ENCODE measurements around the gene RYR3.
"Not testable (repeated sequence)": the region's sequence is repeated elsewhere in the genome, so short reads cannot be mapped to it uniquely, and the experiment has no call there.

Gene RYR3

GRCh38 chr15:33598382-33598781 is 287.6 kb downstream of the RYR3 start:
- DNase-seq = not testable (repeated sequence)

DNA sequence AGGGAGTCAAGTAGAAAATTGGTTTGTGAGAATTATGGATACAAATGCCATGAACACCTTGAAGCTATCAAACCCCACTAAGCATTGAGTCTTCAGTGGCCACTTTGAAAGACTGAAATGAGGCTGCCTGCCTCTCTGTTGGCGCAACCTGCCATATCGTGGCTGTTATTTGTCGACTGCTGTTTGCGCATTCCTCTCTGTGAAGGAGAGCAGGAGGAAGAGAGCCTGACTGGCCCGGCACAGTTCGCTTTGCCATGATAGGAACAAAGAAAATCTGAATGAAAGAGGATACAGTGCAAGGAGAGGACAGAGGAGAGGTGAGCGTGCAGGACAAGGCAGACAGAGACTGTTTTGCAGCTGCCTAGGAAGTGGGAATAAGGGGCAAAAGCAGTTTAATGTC is 289.4 kb downstream of the RYR3 start:
- DNase-seq = no peak

DNA sequence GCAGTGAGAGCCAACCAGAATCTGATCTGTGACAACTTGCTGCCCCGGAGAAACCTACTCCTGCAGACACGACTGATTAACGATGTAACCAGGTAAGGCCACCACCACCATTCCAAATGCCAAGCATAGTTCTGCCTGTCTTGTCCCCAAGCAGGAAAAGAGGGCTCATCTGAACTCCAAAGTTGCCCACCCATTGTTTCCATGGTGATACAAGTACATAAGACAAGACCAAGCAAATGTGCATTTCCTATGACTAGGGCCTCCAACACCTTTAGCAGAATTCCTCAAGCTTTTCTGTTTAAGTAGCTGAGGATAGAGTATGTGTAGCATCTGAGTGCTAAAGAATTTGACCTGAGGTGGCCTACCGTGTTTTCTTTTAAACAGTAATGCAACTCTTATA is 290.7 kb downstream of the RYR3 start:
- DNase-seq = no peak

DNA sequence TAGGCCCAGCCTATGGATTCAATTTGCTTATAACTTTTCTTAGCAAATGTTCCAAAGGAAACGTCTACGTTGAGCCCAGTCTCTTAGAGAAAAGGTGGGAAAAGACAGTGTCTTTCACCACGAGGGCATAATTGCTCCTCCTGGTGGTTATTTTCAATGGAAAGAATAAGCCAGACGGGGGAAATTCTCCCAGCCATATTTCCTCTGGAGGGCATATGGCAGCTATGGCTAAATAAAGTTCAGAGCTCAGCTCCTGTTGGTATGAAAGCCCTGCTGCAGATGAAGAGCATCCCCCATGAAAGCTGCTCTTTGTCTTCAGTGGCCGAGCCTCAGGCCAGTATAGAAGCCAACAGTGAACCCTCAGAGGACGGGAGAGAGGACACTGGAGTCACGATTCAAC is 297.9 kb downstream of the RYR3 start:
- DNase-seq = no peak

- DNase-seq = no peak
Measured at GRCh38 chr15:33612721-33613304, 302.0 kb downstream of the RYR3 start.

- DNase-seq = no peak
Measured at GRCh38 chr15:33616475-33616874, 305.7 kb downstream of the RYR3 start.

GRCh38 chr15:33618350-33618749 is 307.6 kb downstream of the RYR3 start:
- DNase-seq = no peak

DNA sequence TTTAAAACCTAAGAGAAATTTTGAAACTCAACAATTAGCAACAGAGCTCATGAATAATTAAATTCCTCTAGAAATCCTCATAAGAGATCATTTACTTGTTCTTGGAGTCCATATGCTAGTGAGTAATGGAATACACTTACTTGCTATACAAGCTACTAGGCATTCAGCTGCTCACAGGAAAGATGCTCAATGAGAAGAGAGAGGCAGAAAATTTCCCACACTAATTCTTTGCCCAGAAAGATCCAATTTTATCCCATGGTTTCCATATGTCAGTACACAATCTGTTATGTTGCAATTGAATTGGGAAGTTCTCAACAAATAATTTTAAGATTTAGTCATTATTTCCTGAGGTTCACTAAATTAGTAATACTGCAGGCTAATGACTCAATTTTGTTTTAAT is 310.4 kb downstream of the RYR3 start:
- DNase-seq = no peak

DNA sequence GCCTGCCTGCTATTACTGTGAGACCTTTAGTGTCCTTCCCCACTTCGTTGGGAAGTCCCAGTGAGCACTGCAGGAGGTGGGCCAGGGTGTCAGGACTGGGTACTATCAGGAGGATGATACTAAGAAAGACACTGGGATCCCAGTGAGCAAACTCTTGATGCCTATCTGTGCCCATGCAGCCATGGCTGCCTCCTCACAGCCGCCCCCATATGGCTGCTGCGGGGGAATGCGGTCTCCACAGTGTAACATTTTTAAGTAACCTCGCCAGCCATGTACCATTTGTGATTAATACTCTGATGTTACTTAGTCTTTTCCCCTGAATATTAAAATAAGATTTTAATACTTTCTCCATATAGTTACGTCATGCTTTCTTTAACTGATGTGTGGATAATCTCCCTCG is 312.2 kb downstream of the RYR3 start:
- DNase-seq = no peak

DNA sequence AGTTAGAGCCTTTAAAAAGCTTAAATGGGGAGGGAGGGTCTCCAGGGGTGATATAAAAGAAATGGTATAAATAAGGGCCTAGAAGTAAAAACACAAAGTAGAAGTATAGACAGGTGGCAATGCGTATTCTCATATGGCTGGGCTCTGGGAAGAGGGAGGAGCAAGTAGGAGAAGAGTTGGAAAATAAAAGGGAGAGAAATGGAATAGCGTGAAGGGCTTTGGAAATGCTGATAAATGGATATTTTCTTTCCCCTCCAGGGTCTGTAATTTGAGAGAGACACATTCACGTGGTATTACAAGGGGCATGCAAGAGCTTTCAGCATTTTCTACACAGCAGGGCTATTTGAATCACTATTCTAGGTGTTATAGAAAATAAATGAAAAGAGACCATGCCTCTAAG is 313.7 kb downstream of the RYR3 start:
- DNase-seq = no peak

DNA sequence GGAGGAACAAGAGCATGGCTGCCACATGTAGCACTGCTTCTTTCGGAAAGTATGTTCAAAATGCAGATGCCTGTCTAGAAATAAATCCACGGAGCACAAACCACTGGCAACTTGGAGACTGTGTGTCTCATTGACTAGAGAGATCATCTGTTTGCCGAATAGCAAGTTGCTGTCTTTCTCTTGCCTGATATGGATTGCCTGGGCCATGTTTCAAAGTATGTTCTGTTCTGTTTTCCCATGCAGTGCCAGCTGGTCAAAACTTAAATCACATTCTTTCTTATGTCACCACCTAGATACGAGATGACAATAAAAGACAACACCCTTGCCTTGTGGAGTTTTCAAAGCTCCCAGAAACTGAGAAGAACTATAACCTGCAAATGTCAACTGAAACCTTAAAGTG is 318.9 kb downstream of the RYR3 start:
- no peak for DNase-seq

DNA sequence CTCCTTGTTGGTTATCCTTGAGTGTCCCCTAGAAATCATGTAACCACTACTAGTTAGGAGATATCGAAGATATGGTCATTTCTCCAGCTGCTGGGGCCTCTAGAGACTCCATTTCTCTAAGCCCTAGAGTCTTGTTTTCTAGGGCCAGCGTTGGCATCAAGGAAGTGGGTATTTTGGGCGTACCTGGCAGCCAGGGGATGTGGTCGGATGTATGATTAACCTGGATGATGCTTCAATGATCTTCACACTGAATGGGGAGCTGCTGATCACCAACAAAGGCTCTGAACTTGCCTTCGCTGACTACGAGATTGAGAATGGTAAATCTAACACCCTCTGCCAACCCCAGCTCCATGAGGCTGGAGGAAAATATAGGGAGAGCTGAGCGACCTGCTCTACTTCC is 325.5 kb downstream of the RYR3 start:
- DNase-seq = no peak

DNA sequence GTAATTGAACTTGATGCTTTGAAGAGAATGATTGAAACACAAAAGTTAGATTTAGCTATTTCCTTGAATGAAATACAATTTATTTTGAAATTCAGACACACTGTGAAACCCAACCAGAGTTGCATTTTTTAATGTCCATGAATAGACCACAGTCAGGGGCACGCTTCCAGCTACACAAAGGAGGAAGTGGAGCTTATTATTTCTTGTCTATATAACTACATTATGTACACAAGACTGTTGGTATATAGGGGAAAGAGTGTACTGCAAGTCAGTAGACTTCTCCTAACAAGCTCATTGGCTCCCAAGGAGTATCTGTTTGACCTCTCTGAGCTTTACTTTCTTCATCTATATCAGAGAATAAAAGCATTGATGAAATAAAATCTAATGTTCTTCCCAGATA is 326.2 kb downstream of the RYR3 start:
- no peak for DNase-seq

DNA sequence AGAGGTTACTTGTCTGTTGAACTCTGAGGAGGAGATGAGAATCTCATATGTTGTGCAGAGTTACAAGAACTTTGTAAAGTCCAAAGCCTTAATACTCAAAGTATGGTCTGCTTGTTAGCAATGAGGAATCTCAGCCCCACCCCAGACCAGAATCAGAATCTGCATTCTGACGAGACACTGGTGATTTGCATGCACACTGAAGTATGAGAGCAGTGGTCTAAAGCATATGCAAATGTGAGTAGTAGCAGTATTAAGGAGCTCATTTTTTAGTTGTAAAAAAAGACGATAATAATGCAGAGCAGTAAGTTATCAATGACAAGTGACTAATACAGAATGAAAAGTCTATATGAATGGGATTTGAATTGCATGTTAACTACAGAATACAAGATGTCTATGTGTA is 327.7 kb downstream of the RYR3 start:
- no peak for DNase-seq

DNA sequence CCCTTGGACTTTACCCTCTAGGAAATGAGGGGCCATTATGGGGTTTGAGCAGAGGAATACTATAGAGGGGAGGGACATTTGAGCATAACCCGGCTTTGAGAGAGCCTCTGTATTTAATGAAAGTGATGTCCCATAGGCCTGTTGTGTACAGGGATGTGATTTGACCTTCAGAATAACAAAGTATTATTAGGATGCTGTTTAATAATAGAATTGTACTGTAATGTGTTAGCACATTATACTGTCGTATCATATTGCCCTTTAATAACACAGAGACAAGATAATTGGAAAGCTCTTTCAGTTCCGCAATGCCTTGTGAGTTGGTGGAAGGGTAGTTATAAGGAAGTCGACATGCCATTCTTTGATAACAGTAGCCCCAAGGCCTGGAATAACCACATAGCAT is 328.3 kb downstream of the RYR3 start:
- DNase-seq = no peak

- DNase-seq = no peak
Measured at GRCh38 chr15:33639456-33639855, 328.7 kb downstream of the RYR3 start.

DNA sequence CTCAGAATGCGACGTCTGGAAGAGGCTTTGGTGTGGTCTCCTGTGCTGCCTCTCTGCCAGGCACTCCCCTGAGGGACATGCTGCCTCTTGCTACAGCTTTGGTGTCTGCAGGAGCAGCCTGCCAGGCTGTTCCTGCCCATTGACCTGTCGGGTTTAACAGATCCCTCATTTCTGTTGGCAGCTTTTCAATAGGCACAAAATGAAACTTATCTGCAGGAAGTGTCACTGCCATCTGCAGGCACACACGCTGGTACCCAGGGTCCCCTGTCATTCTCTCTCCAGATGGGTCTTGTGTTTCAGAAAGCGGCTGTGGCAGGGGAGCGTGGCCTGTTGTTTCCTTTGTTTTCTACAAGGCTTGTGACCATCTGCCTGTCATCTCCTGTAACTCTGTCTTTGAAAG is 329.2 kb downstream of the RYR3 start:
- no peak for DNase-seq

GRCh38 chr15:33641069-33641468 is 330.3 kb downstream of the RYR3 start:
- no peak for DNase-seq

DNA sequence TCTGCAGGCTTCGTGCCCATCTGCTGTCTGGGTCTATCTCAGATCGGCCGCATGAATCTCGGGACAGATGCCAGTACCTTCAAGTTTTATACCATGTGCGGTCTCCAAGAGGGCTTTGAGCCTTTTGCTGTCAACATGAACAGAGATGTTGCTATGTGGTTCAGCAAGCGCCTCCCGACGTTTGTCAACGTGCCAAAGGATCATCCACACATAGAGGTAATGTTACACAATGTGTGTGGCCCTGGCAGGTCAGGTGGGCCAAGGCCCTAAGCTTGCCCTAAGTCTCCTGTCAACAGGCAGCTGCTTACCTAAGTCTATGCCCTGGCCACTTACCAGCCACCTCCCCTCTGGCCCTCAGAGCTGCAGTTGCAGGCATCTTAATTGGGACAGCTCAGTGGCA is 333.5 kb downstream of the RYR3 start:
- no peak for DNase-seq

GRCh38 chr15:33646744-33647143 is 336.0 kb downstream of the RYR3 start:
- no peak for DNase-seq

DNA sequence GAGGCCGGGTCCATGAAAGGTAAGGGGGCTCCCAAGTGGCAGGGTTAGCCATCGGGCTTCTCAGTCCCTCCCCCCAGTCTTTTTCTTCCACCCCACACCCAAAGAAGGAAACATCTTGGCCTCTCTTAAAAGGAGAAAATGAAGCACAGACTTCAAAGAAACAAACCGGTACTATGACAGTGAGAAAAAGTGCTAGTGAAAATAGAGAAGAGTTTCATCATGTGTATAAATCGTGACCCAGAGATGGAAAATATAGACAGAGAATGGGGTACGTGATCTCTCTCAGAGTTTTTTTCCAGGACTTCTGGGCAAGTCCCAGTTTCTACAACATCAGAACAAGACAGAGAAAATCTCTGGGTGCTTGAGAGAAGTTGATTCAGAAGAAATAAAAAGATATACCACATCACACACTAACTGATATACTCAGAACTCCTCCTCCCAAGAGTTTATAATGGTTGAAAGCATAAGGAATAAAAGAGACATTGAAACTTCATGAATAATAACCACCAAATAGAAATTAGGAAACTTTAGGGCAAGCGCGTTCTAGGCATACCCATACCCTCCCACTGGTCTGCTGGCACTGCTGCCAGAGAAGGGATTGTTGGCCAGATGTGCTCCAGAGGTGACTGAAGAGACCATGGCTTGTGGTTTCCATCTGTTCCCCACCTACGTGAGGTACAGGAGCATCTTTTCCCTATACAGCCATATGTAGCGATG is 338.6 kb downstream of the RYR3 start:
- no peak for DNase-seq

- no peak for DNase-seq
Measured at GRCh38 chr15:33654860-33655259, 344.1 kb downstream of the RYR3 start.

DNA sequence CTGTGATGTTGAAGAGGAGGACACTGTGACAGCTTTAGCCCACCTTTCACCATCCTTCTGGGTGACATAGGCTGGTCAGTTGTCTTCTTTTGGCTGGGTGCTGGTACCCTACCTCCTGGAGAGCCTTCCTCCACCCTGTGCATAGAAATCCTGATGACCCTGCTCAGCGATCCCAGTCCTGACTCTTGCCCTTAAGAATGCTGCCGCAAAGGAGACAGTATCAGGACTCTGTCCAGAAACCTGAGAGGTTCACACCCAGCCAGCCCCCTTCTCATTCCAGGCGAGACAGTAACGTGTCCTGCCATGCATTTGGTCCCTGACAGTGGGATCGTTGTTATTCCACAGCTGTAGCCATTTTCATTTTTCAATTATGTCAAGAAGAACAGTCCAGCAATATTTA is 344.7 kb downstream of the RYR3 start:
- DNase-seq = no peak

DNA sequence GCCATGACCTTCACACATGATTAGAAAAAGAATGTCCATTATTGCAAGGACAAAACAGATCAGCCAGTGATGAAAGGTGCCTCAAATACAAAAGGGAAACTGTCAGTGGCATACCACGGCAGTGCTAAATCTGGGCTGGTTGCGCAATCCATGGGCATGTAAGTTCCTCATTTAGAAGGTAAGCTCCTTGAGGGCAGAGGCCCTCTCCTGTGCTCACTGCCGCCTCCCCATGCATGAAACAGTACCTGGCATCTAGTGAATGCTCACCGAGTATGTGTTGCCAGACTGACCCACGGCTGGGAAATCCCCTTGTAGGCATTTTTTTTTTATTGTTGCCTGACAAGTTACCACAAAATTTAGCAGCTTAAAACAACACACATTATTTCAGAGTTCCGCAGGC is 345.4 kb downstream of the RYR3 start:
- no peak for DNase-seq

DNA sequence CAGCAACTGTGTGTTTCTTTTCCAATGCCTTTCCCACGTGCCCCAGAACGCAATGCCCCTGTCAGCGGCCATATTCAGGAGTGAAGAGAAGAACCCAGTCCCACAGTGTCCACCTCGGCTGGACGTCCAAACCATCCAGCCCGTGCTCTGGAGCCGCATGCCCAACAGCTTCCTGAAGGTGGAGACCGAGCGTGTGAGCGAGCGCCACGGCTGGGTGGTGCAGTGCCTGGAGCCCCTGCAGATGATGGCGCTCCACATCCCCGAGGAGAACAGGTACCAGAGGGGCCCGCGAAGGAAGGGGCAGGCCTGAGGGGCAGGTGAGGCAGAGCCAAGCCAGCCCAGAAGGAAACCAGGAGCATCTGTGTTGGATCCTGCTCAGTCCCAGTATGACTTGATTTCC is 349.4 kb downstream of the RYR3 start:
- DNase-seq = no peak
